HEK293T (cell line): ENCODE data around the gene BRINP3.
A peak's percentile ranks its signal among the peaks of the same experiment; 100 is the strongest.

ENCODE experiments used
- CTCF ChIA-PET: fragments of 350-600 bp; formaldehyde crosslinking; extraction: SDS; loops from one replicate; lab custom pipeline; 2021; ENCODE audit warnings: antibody characterized with exemption, inconsistent platforms; lab: Yijun Ruan, JAX
- POLR2A ChIA-PET: fragments of 350-600 bp; formaldehyde crosslinking; extraction: SDS; loops from one replicate; lab custom pipeline; 2020; ENCODE audit warnings: antibody characterized with exemption, inconsistent platforms; lab: Yijun Ruan, JAX
- DNase-seq: peaks from one replicate; pipeline ENCODE4 v3.0.0; 2012; ENCODE audit warnings: mixed read lengths; ENCODE audit errors: extremely low spot score
- ARNT ChIP-seq: fragments of 450-650 bp; IDR thresholded peaks from 2 replicates; pipeline ENCODE4 v1.6.1; 2017; ENCODE audit warnings: mild to moderate bottlenecking
- BHLHE40 ChIP-seq: fragments of 450-650 bp; IDR thresholded peaks from 2 replicates; pipeline ENCODE4 v1.6.1; 2016; ENCODE audit warnings: mild to moderate bottlenecking, moderate library complexity, borderline replicate concordance
- CTBP1 ChIP-seq: fragments of 450-650 bp; IDR thresholded peaks from 2 replicates; pipeline ENCODE4 v1.6.1; 2016; ENCODE audit warnings: borderline replicate concordance
- ELF4 ChIP-seq: fragments of 450-650 bp; IDR thresholded peaks from 2 replicates; pipeline ENCODE4 v1.6.1; 2017; ENCODE audit warnings: antibody characterized with exemption
- FOXA1 ChIP-seq: fragments of 450-650 bp; IDR thresholded peaks from 2 replicates; pipeline ENCODE4 v1.6.1; 2016; ENCODE audit warnings: mild to moderate bottlenecking
- FOXK2 ChIP-seq: fragments of 450-650 bp; IDR thresholded peaks from 2 replicates; pipeline ENCODE4 v1.6.1; 2016; ENCODE audit warnings: mild to moderate bottlenecking
- FOXM1 ChIP-seq: fragments of 450-650 bp; IDR thresholded peaks from 2 replicates; pipeline ENCODE4 v1.6.1; 2017; ENCODE audit warnings: mild to moderate bottlenecking, borderline replicate concordance
- HDGF ChIP-seq: fragments of 450-650 bp; IDR thresholded peaks from 2 replicates; pipeline ENCODE4 v1.6.1; 2017; ENCODE audit warnings: antibody characterized with exemption, borderline replicate concordance
- L3MBTL2 ChIP-seq: fragments of 450-650 bp; conservative IDR thresholded peaks from 2 replicates; pipeline ENCODE4 v1.6.1; 2016; ENCODE audit warnings: mild to moderate bottlenecking
- LEF1 ChIP-seq: fragments of 450-650 bp; IDR thresholded peaks from 2 replicates; pipeline ENCODE4 v1.6.1; 2017; ENCODE audit warnings: mild to moderate bottlenecking, borderline replicate concordance
- NFRKB ChIP-seq: fragments of 450-650 bp; IDR thresholded peaks from 2 replicates; pipeline ENCODE4 v1.6.1; 2016; ENCODE audit warnings: mild to moderate bottlenecking, moderate library complexity
- PKNOX1 ChIP-seq: fragments of 450-650 bp; IDR thresholded peaks from 2 replicates; pipeline ENCODE4 v1.6.1; 2016
- SP1 ChIP-seq: fragments of 450-650 bp; IDR thresholded peaks from 2 replicates; pipeline ENCODE4 v1.6.1; 2017
- SUZ12 ChIP-seq: fragments of 450-650 bp; IDR thresholded peaks from 2 replicates; pipeline ENCODE4 v1.6.1; 2016; ENCODE audit warnings: mild to moderate bottlenecking
- TARDBP ChIP-seq: fragments of 450-650 bp; IDR thresholded peaks from 2 replicates; pipeline ENCODE4 v1.6.1; 2016
- ZNF384 ChIP-seq: fragments of 450-650 bp; IDR thresholded peaks from 2 replicates; pipeline ENCODE4 v1.6.1; 2016

Gene BRINP3

GRCh38 chr1:190429141-190429540, 48.5 kb downstream of the BRINP3 start:
- POLR2A ChIA-PET, result no interaction called here
- TF ChIP-seq NFRKB (no peak), SP1 (no peak), HDGF (no peak), ZNF384 (no peak), FOXM1 (no peak), LEF1 (no peak), ARNT (no peak), TARDBP (no peak), L3MBTL2 (no peak), CTBP1 (no peak), FOXK2 (no peak), ELF4 (no peak), FOXA1 (no peak), SUZ12 (no peak), BHLHE40 (no peak)

GRCh38 chr1:190416239-190416638, 61.4 kb downstream of the BRINP3 start:
- POLR2A ChIA-PET, result no interaction called here
- CTCF ChIA-PET, result no interaction called here
- TF ChIP-seq BHLHE40 (no peak), TARDBP (no peak), PKNOX1 (no peak), FOXA1 (no peak), SUZ12 (no peak), CTBP1 (no peak), LEF1 (no peak), FOXM1 (no peak), HDGF (no peak), SP1 (no peak), FOXK2 (no peak), L3MBTL2 (no peak), ZNF384 (no peak), NFRKB (no peak), ARNT (no peak), ELF4 (no peak)
- peak; percentile 16 for DNase-seq

More at GRCh38 chr1:190429141-190429540, 48.5 kb downstream of the BRINP3 start:
- DNase-seq, result no peak
- CTCF ChIA-PET, result no interaction called here

- POLR2A ChIA-PET, result no interaction called here
- CTCF ChIA-PET, result no interaction called here
- TF ChIP-seq SUZ12, result no peak
- TF ChIP-seq HDGF, result no peak
- TF ChIP-seq ARNT, result no peak
- no peak for TF ChIP-seq L3MBTL2
- TF ChIP-seq NFRKB, result no peak
- TF ChIP-seq BHLHE40, result no peak
- no peak for TF ChIP-seq FOXM1
- TF ChIP-seq LEF1, result no peak
- TF ChIP-seq ZNF384, result no peak
- no peak for TF ChIP-seq SP1
- TF ChIP-seq ELF4, result no peak
- TF ChIP-seq TARDBP, result no peak
- no peak for TF ChIP-seq PKNOX1
- TF ChIP-seq CTBP1, result no peak
- no peak for TF ChIP-seq FOXK2
- TF ChIP-seq FOXA1, result no peak
Measured at GRCh38 chr1:190413142-190413541, 64.5 kb downstream of the BRINP3 start.

GRCh38 chr1:190403402-190403801, 74.3 kb downstream of the BRINP3 start:
- TF ChIP-seq FOXK2 (no peak), CTBP1 (no peak), HDGF (no peak), SUZ12 (no peak), L3MBTL2 (no peak), FOXM1 (no peak), PKNOX1 (no peak), ZNF384 (no peak), NFRKB (no peak), TARDBP (no peak), ELF4 (no peak), LEF1 (no peak), BHLHE40 (no peak), FOXA1 (no peak)
- CTCF ChIA-PET, result no interaction called here
- no peak for DNase-seq
- POLR2A ChIA-PET, result no interaction called here

More at GRCh38 chr1:190413142-190413541, 64.5 kb downstream of the BRINP3 start:
- DNase-seq, result no peak

- TF ChIP-seq ELF4, result no peak
- no peak for TF ChIP-seq FOXK2
- TF ChIP-seq L3MBTL2, result no peak
- no peak for TF ChIP-seq PKNOX1
- TF ChIP-seq FOXA1, result no peak
- no peak for TF ChIP-seq BHLHE40
- no peak for TF ChIP-seq CTBP1
- no peak for TF ChIP-seq NFRKB
- no peak for TF ChIP-seq SP1
- no peak for TF ChIP-seq LEF1
- TF ChIP-seq TARDBP, result no peak
- TF ChIP-seq ARNT, result no peak
- TF ChIP-seq HDGF, result no peak
- TF ChIP-seq SUZ12, result no peak
- TF ChIP-seq FOXM1, result no peak
- no peak for TF ChIP-seq ZNF384
- ChIA-PET CTCF (no interaction called here), POLR2A (no interaction called here)
- DNase-seq, result no peak
Measured at GRCh38 chr1:190399233-190399632, 78.4 kb downstream of the BRINP3 start.
